Measurements from ENCODE around the gene NRDC. TPM values are rescaled to one million over a fixed set of nuclear protein-coding genes. Genes with fewer than 3 reads are reported as not detected.

NRDC gene
- polyA plus RNA-seq, 4 donors = 55.7 to 90.7 (median 79.3) TPM

DNA sequence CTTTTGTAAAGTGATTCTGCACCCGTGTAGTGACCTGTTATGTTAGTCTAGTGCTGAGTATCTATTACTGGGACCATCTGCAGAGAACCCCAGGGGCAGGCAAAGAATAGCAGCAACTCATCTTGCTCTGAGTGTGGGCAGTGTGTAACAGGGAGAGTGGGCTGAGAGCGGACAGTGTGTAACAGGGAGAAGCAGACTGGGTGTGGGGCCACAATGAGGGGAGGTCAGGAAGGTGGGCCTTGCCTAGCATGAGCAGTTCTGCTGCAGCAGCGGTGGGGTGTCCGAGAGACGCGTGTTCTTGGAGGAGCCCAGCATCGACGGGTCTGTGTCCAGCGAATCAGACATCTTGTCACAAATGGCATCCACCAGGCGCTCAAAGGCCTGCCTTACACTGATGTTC is 41.2 kb upstream of the NRDC start:
- H3K27ac ChIP-seq (ENCODE audit: low read depth in 1 of 3, low read length in 2 of 3) = no peak overlapping the region
- FAIRE-seq = no peak
- 89 to 92% (median 92%) methylated on average over 10 of the region's 10 CpGs for WGBS, 3 donors
- peaks cover 0 to 4% (median 0%) of the 10 kb centered on the region in 3 donors for H3K27me3 ChIP-seq (ENCODE audit: control insufficient read depth in 3 of 3, insufficient read depth in 3 of 3, low read length in 3 of 3)
- no peak for DNase-seq
- no peaks in the 10 kb centered on the region for H3K9me3 ChIP-seq (ENCODE audit: control insufficient read depth in 2 of 2, insufficient read depth in 1 of 2, low read depth in 1 of 2, low read length in 1 of 2)
- H3K36me3 ChIP-seq (ENCODE audit: control insufficient read depth in 3 of 3, insufficient read depth in 2 of 3, low read depth in 1 of 3, low read length in 3 of 3) = no peaks in the 10 kb centered on the region
- H3K4me3 ChIP-seq (ENCODE audit: low read depth in 1 of 3, low read length in 3 of 3) = no peak overlapping the region
- H3K4me1 ChIP-seq (ENCODE audit: control insufficient read depth in 3 of 3, insufficient read depth in 2 of 3, low read depth in 1 of 3, low read length in 2 of 3) = no peaks in the 10 kb centered on the region

DNA sequence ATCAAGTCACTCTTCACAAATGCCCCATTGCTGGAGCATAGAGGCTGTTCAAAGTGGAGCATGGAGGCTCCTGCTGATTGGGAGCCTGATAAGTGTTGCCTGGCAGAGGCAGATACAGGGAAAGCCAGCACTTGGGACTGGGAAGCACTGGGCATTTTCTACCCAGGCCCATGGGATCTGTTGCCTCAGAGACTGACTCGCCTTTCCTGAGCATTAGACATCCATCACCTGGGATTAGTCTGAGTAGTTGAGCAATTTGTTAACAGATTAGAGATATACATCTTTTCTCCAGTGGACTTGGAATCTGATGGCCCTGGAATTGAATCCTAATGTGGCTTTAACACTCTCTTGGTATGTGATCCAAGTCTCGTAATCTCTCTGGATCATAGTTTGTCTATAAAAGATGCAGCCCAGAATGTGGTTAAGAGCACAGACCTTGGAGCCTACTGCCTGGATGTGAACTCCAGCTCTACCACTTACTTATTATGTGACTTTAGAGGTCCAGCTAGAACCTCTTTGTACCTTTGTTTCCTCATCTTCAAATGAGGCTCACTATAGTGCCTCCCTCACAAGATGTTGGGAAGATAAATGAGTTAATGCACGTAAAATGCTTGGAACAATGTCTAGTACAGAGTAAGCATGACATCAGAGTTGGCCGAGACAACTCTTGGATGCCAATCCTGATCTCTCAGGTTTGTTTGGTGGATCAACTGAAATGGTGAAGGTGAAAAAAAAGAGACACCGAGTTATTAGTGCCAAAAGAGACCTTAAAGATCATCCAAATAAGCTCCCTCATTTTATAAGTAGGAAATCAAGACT is 38.3 kb upstream of the NRDC start:
- H3K27me3 ChIP-seq (ENCODE audit: control insufficient read depth in 3 of 3, insufficient read depth in 3 of 3, low read length in 3 of 3) = peaks cover 0 to 4% (median 0%) of the 10 kb centered on the region in 3 donors
- H3K36me3 ChIP-seq (ENCODE audit: control insufficient read depth in 3 of 3, insufficient read depth in 2 of 3, low read depth in 1 of 3, low read length in 3 of 3) = no peaks in the 10 kb centered on the region
- FAIRE-seq (no peak), DNase-seq (no peak)
- no peak overlapping the region for H3K4me3 ChIP-seq (ENCODE audit: low read depth in 1 of 3, low read length in 3 of 3)
- H3K4me1 ChIP-seq (ENCODE audit: control insufficient read depth in 3 of 3, insufficient read depth in 2 of 3, low read depth in 1 of 3, low read length in 2 of 3) = no peaks in the 10 kb centered on the region
- no peaks in the 10 kb centered on the region for H3K9me3 ChIP-seq (ENCODE audit: control insufficient read depth in 2 of 2, insufficient read depth in 1 of 2, low read depth in 1 of 2, low read length in 1 of 2)
- 74 to 79% (median 78%) methylated on average over 5 of the region's 5 CpGs for WGBS, 3 donors
- no peak overlapping the region for H3K27ac ChIP-seq (ENCODE audit: low read depth in 1 of 3, low read length in 2 of 3)

DNA sequence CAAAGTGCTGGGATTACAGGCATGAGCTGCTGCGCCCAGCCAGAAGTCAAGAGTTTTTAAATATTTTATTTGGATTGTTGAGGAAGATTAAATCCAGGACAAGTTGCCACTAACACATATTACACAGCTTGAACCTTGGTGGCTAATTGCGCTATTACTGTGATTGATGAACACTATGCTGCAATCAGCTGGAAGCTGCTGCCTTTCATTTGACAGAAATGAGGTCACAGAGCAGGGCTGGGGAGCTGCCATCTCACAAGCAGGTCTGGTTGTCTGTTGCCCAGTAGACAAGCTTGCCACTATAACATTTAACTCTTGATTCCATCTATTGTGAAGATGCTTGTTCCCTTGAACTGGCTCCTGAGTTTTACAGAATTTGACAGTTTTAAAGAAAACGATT is 37.4 kb upstream of the NRDC start:
- H3K27me3 ChIP-seq (ENCODE audit: control insufficient read depth in 3 of 3, insufficient read depth in 3 of 3, low read length in 3 of 3) = peaks cover 0 to 4% (median 0%) of the 10 kb centered on the region in 3 donors
- H3K4me1 ChIP-seq (ENCODE audit: control insufficient read depth in 3 of 3, insufficient read depth in 2 of 3, low read depth in 1 of 3, low read length in 2 of 3) = no peaks in the 10 kb centered on the region
- no peaks in the 10 kb centered on the region for H3K9me3 ChIP-seq (ENCODE audit: control insufficient read depth in 2 of 2, insufficient read depth in 1 of 2, low read depth in 1 of 2, low read length in 1 of 2)
- no peak for DNase-seq
- no peak overlapping the region for H3K4me3 ChIP-seq (ENCODE audit: low read depth in 1 of 3, low read length in 3 of 3)
- no peak for FAIRE-seq
- H3K27ac ChIP-seq (ENCODE audit: low read depth in 1 of 3, low read length in 2 of 3) = no peak overlapping the region
- H3K36me3 ChIP-seq (ENCODE audit: control insufficient read depth in 3 of 3, insufficient read depth in 2 of 3, low read depth in 1 of 3, low read length in 3 of 3) = no peaks in the 10 kb centered on the region
- 81 to 91% (median 84%) methylated on average over 3 of the region's 3 CpGs for WGBS, 3 donors

DNA sequence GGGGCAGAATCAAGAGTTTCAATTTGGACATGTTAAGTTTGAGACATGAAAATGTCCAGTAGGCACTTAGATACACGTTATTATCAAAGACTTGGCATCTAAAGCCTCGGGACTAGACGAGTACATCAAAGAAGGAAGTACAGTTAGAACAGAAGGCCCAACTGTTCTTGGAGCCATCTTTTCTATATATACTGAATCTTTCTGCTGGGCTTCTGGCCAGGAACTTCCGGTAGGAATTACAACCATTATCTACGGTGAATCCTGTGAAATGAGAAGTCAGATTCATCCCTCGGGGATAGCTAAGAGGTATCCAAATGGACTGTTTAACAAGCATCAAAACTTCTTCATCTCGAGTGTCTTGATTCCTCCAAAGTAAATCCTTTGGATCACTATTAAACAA is 34.4 kb upstream of the NRDC start:
- FAIRE-seq (no peak), DNase-seq (no peak)
- Histone ChIP-seq H3K4me1 (ENCODE audit: control insufficient read depth in 3 of 3, insufficient read depth in 2 of 3, low read depth in 1 of 3, low read length in 2 of 3) (no peaks in the 10 kb centered on the region), H3K36me3 (ENCODE audit: control insufficient read depth in 3 of 3, insufficient read depth in 2 of 3, low read depth in 1 of 3, low read length in 3 of 3) (no peaks in the 10 kb centered on the region), H3K4me3 (ENCODE audit: low read depth in 1 of 3, low read length in 3 of 3) (no peak overlapping the region), H3K27ac (ENCODE audit: low read depth in 1 of 3, low read length in 2 of 3) (no peak overlapping the region), H3K27me3 (ENCODE audit: control insufficient read depth in 3 of 3, insufficient read depth in 3 of 3, low read length in 3 of 3) (peaks cover 0 to 6% (median 0%) of the 10 kb centered on the region in 3 donors), H3K9me3 (ENCODE audit: control insufficient read depth in 2 of 2, insufficient read depth in 1 of 2, low read depth in 1 of 2, low read length in 1 of 2) (no peaks in the 10 kb centered on the region)
- 79 to 84% (median 84%) methylated on average over 7 of the region's 7 CpGs for WGBS, 3 donors

DNA sequence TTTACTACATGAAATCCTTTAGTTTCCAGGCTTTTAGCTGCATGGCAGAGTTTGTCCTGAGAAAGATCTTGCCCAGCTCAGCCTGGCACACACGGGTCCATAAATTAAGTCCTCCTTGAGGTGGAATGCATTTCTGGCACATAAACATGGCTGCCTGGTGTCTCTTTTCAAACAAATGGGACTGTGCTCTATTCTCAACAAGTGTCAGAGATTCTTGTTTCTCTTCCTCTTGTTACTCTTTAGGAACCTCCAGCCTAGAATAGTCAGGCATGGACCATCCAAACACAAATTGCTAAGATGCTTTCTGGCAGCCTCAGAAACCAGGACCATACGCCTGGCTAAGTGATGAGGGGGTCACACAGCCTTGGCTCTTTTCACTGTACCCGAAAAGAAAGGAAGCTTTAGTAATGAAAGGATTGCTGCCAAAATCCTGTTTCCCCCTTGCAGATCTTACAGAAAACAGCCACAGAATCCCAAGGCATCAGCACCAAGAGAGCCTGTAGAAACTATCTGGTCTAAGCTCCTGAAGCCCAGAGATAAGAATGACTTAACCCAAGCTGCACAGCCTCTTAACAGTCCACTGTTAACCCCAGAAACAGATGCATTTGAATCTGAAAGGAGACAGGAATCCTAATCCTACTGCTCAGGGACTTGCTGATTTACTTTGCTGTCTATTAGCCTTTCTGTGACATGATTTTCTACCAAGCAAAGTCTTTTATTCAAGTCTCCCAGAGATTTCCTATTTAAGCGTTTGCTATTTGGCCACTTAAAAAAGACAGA is 31.9 kb upstream of the NRDC start:
- FAIRE-seq = no peak
- H3K36me3 ChIP-seq (ENCODE audit: control insufficient read depth in 3 of 3, insufficient read depth in 2 of 3, low read depth in 1 of 3, low read length in 3 of 3) = no peaks in the 10 kb centered on the region
- WGBS, 3 donors = 65 to 84% (median 81%) methylated on average over 4 of the region's 4 CpGs

DNA sequence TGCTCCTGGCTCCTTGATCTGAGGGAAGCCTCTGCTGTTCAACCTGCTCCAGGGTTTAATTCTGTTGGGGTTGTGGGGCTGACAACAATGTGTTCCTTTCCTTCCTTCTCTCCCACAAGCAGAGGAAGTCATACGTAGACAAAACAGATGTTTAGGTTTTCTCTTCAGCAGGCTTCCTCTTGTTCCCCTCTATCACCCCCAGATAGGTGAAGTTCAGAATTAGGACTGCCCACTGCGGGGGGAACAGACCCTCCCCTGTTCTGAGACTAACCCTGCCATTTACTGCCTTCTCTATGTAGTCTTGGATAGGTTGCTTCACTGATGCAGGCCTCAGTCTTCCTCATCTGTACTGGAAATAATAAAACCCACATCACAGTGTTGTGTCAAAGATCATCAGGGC is 30.0 kb upstream of the NRDC start:
- WGBS, 3 donors = 55 to 76% (median 58%) methylated on average over 2 of the region's 2 CpGs

More for the DNA sequence above, 31.9 kb upstream of the NRDC start:
- Histone ChIP-seq H3K4me3 (ENCODE audit: low read depth in 1 of 3, low read length in 3 of 3) (no peak overlapping the region), H3K27me3 (ENCODE audit: control insufficient read depth in 3 of 3, insufficient read depth in 3 of 3, low read length in 3 of 3) (peaks cover 0 to 3% (median 0%) of the 10 kb centered on the region in 3 donors), H3K4me1 (ENCODE audit: control insufficient read depth in 3 of 3, insufficient read depth in 2 of 3, low read depth in 1 of 3, low read length in 2 of 3) (no peaks in the 10 kb centered on the region), H3K27ac (ENCODE audit: low read depth in 1 of 3, low read length in 2 of 3) (no peak overlapping the region), H3K9me3 (ENCODE audit: control insufficient read depth in 2 of 2, insufficient read depth in 1 of 2, low read depth in 1 of 2, low read length in 1 of 2) (no peaks in the 10 kb centered on the region)
- DNase-seq = no peak

DNA sequence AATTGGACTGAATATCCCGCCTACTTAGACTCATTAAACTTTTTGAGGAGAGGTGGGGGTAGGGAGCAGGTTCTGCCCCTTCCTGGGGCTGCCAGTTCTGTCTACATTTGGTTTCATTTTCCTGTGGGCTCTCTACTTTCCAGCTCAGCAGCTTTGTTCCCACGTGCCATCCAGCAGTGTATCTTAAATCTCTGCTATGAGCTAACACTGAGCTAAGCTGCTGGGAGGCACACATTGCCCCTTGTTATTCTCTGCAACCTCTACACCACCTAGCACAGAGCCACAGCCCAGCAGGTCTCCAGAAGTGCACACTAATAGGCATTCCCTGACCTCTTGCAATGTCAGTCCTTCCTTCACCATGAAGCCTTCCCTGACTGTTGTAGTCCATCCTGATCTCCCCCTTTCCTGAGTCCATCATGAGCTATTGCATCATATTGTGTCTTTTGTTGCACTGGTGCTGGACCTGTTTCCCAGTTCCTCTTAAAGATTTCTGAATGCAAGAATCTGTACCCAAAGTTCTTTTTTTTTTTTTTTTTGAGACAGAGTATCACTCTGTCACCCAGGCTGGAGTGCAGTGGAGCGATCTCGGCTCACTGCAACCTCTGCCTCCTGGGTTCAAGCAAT is 28.7 kb upstream of the NRDC start:
- no peak overlapping the region for H3K27ac ChIP-seq (ENCODE audit: low read depth in 1 of 3, low read length in 2 of 3)
- no peaks in the 10 kb centered on the region for H3K9me3 ChIP-seq (ENCODE audit: control insufficient read depth in 2 of 2, insufficient read depth in 1 of 2, low read depth in 1 of 2, low read length in 1 of 2)
- no peaks in the 10 kb centered on the region for H3K4me1 ChIP-seq (ENCODE audit: control insufficient read depth in 3 of 3, insufficient read depth in 2 of 3, low read depth in 1 of 3, low read length in 2 of 3)
- H3K36me3 ChIP-seq (ENCODE audit: control insufficient read depth in 3 of 3, insufficient read depth in 2 of 3, low read depth in 1 of 3, low read length in 3 of 3) = no peaks in the 10 kb centered on the region
- H3K4me3 ChIP-seq (ENCODE audit: low read depth in 1 of 3, low read length in 3 of 3) = no peak overlapping the region
- no peak for FAIRE-seq
- no peak for DNase-seq
- 53 to 70% (median 62%) methylated on average over 4 of the region's 4 CpGs for WGBS, 3 donors
- H3K27me3 ChIP-seq (ENCODE audit: control insufficient read depth in 3 of 3, insufficient read depth in 3 of 3, low read length in 3 of 3) = peaks cover 0 to 4% (median 3%) of the 10 kb centered on the region in 3 donors

More for the DNA sequence above, 30.0 kb upstream of the NRDC start:
- Histone ChIP-seq H3K36me3 (ENCODE audit: control insufficient read depth in 3 of 3, insufficient read depth in 2 of 3, low read depth in 1 of 3, low read length in 3 of 3) (no peaks in the 10 kb centered on the region), H3K27me3 (ENCODE audit: control insufficient read depth in 3 of 3, insufficient read depth in 3 of 3, low read length in 3 of 3) (peaks cover 0 to 3% (median under 1%) of the 10 kb centered on the region in 3 donors), H3K4me3 (ENCODE audit: low read depth in 1 of 3, low read length in 3 of 3) (no peak overlapping the region), H3K9me3 (ENCODE audit: control insufficient read depth in 2 of 2, insufficient read depth in 1 of 2, low read depth in 1 of 2, low read length in 1 of 2) (no peaks in the 10 kb centered on the region), H3K4me1 (ENCODE audit: control insufficient read depth in 3 of 3, insufficient read depth in 2 of 3, low read depth in 1 of 3, low read length in 2 of 3) (no peaks in the 10 kb centered on the region), H3K27ac (ENCODE audit: low read depth in 1 of 3, low read length in 2 of 3) (no peak overlapping the region)
- FAIRE-seq (no peak), DNase-seq (no peak)

DNA sequence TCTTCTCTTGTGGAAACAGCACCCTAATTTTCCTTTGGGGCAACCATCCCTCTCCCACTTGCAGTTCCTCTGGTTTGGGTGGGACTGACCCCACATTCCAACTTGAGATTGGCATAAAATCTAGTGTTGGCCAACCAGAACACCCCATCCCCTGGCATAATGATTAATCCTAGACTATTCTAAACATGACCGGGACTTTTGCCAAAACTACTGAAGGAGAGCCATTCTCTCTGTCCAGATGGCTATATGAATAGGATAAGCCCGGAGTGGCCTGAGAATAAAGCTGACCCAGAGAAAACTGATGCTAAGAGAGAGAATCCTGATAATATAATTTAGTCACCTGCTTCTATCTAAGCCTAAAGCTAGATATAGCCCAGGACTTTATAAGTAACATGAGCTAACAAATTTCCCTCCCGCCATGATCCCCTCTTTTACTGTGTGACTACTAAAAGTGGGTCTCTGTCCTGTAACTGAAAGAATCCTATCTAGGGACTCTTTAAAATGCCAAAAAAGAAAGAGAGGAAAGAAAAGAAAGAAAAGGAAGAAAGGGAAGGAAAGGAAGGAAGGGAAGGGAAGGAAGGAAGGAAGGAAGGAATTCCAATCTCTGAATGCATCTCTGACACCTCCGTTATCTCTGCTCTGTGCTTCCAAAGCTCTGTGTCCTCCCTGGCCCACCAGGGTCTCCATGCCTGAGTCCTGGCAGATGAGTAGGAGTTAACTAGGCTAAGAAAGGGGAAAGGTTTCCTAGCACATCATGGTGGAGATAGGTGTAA is 28.0 kb upstream of the NRDC start:
- Histone ChIP-seq H3K9me3 (ENCODE audit: control insufficient read depth in 2 of 2, insufficient read depth in 1 of 2, low read depth in 1 of 2, low read length in 1 of 2) (no peaks in the 10 kb centered on the region), H3K4me1 (ENCODE audit: control insufficient read depth in 3 of 3, insufficient read depth in 2 of 3, low read depth in 1 of 3, low read length in 2 of 3) (no peaks in the 10 kb centered on the region), H3K4me3 (ENCODE audit: low read depth in 1 of 3, low read length in 3 of 3) (no peak overlapping the region), H3K27me3 (ENCODE audit: control insufficient read depth in 3 of 3, insufficient read depth in 3 of 3, low read length in 3 of 3) (peaks cover 0 to 5% (median 4%) of the 10 kb centered on the region in 3 donors), H3K36me3 (ENCODE audit: control insufficient read depth in 3 of 3, insufficient read depth in 2 of 3, low read depth in 1 of 3, low read length in 3 of 3) (no peaks in the 10 kb centered on the region), H3K27ac (ENCODE audit: low read depth in 1 of 3, low read length in 2 of 3) (no peak overlapping the region)
- no peak for DNase-seq
- WGBS, 3 donors = 60 to 70% (median 65%) methylated on average over 4 of the region's 4 CpGs
- no peak for FAIRE-seq
